Gastrocnemius medialis (tissue), 4 donors: ENCODE results near the gene CELF4. TPM values are rescaled to one million over a fixed set of nuclear protein-coding genes. Genes with fewer than 3 reads are reported as not detected.

Experiments
- ATAC-seq, 2 donors: fragments of 150-250 bp; one replicate each; pipeline ENCODE4 v1.9.1; 2016
- DNase-seq, 2 donors: peaks; one replicate each; pipeline ENCODE4 v3.0.0-alpha.2; 2019
- H3K27ac ChIP-seq, 4 donors: fragments of 200-600 bp; sonication (generic); 1 replicate in 1 of 4; 2 replicates in 3 of 4; pipeline ENCODE4 v1.5.1; 2016 to 2018; ENCODE audit warnings: mild to moderate bottlenecking in 2 of 4, moderate library complexity in 1 of 4
- H3K27me3 ChIP-seq, 3 donors: fragments of 200-600 bp; sonication (generic) in 2 of 3; 1 replicate in 1 of 3; 2 replicates in 2 of 3; pipeline versions ENCODE4 v1.5.1 to v1.6.0; 2016 to 2019; ENCODE audit warnings: mild to moderate bottlenecking in 1 of 3, moderate library complexity in 1 of 3
- H3K36me3 ChIP-seq, 2 donors: fragments of 200-600 bp; sonication (generic) in 1 of 2; one replicate each; pipeline ENCODE4 v1.5.1; 2017 to 2018
- H3K4me1 ChIP-seq, 2 donors: fragments of 200-600 bp; sonication (generic) in 1 of 2; one replicate each; pipeline ENCODE4 v1.5.1; 2016 to 2017; ENCODE audit warnings: mild to moderate bottlenecking in 2 of 2
- H3K4me3 ChIP-seq, 4 donors: fragments of 200-600 bp; sonication (generic) in 3 of 4; 1 replicate in 1 of 4; 2 replicates in 3 of 4; pipeline ENCODE4 v1.5.1; 2016 to 2019; ENCODE audit warnings: mild to moderate bottlenecking in 2 of 4
- H3K9me3 ChIP-seq, 3 donors: fragments of 200-600 bp; sonication (generic) in 2 of 3; 1 replicate in 1 of 3; 2 replicates in 2 of 3; pipeline ENCODE4 v1.5.1; 2016 to 2019
- CTCF ChIP-seq, 5 experiments: fragments of 450-650 bp in 3 of 5; fragments of 200-600 bp in 2 of 5; sonication (generic) in 2 of 5; IDR thresholded peaks in 4 of 5; conservative IDR thresholded peaks in 1 of 5; 1 replicate in 4 of 5; 2 replicates in 1 of 5; pipeline ENCODE4 v1.5.1; 2016 to 2019; ENCODE audit warnings: antibody characterized with exemption in 5 of 5, mild to moderate bottlenecking in 3 of 5, moderate library complexity in 3 of 5
- POLR2A ChIP-seq, 2 donors: fragments of 450-650 bp; IDR thresholded peaks; one replicate each; pipeline ENCODE4 v1.6.1; 2017; ENCODE audit warnings: antibody characterized with exemption in 2 of 2, mild to moderate bottlenecking in 2 of 2, moderate library complexity in 2 of 2
- in situ Hi-C, 4 donors: fragments of 200-750 bp; cut with MboI; loops; one replicate each; pipeline versions ENCODE4 v1.15.0 to v1.8.0; 2017; ENCODE audit warnings: low sequenced_read_pairs in 4 of 4
- intact Hi-C: fragments of 100-400 bp; cut with DNase I; formaldehyde crosslinking; loops from one replicate; pipeline ENCODE4 v1.15.1; 2023; ENCODE audit warnings: low total_unique reads
- total RNA-seq, 4 donors: library from RNA; depleted of rRNA; stranded (reverse); fragments of >200 nt; gene quantifications; one replicate each; pipeline versions ENCODE4 v1.1.0 to v1.2.3, GENCODE V29; 2016

Gene CELF4
- total RNA-seq, 4 donors from 2014 or later: not detected

GRCh38 chr18:37561986-37562385, 3.6 kb downstream of the CELF4 start:
- peaks cover 31 to 46% (median 36%) of the 10 kb centered on the region in 3 donors for H3K27me3 ChIP-seq
- TF ChIP-seq POLR2A (IDR thresholded peaks at IDR 0.05) (no peak), CTCF (IDR thresholded peaks at IDR 0.05 in 4 of 5, conservative IDR thresholded peaks at IDR 0.05 in 1 of 5) (no peak)

DNA sequence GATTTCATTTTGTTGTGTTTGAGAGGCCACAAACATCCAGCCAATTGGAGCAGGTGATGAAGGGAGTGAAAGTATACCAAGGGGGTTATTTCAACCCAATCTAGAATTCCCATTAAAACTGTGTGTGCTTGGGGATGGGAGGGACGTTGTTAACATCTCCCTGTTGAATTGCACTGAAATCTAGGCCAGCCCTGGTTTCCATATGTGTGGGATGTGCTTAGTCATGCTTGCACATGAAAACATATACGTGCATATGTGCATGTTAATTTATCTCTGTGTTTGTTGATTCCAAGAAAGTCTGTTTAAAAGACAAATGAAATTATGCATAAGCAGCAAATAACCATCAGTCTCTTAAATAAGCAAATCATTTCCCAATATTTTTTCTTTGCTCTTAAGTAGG, 5.6 kb downstream of the CELF4 start:
- Histone ChIP-seq H3K9me3 (no peaks in the 10 kb centered on the region), H3K27me3 (peaks cover 17 to 38% (median 32%) of the 10 kb centered on the region in 3 donors)
- intact Hi-C loops: no loop called here

More at GRCh38 chr18:37561986-37562385, 3.6 kb downstream of the CELF4 start:
- Histone ChIP-seq H3K4me1 (peaks cover 10 to 12% of the 10 kb centered on the region in 2 donors), H3K4me3 (no peak overlapping the region), H3K27ac (no peak overlapping the region), H3K9me3 (no peaks in the 10 kb centered on the region), H3K36me3 (no peaks in the 10 kb centered on the region)
- intact Hi-C loops (no loop called here), in situ Hi-C loops (no loop called here)
- DNase-seq (no peak), ATAC-seq (no peak)

DNA sequence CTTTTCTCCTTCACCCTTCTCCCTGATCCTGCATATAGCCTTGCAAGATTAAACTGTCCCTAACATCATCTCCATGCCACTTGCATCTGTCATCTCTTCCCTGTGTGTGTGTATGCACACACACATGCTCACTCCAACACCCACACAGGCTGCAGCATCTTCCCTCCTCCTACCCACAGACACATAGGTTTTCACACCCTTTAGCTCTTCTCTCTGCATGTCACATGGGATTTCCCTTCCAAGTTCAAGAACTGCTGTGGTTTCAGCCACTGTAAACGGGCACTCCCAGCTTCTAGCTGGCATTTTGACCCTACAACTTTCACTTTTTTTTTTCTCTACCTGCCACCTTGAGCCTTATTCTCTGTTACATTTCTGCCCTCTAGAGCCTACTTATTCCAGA, 6.4 kb downstream of the CELF4 start:
- peaks cover 9 to 29% (median 27%) of the 10 kb centered on the region in 3 donors for H3K27me3 ChIP-seq
- H3K4me1 ChIP-seq: no peaks in the 10 kb centered on the region
- no peak overlapping the region for H3K4me3 ChIP-seq
- no peak for TF ChIP-seq CTCF (IDR thresholded peaks at IDR 0.05 in 4 of 5, conservative IDR thresholded peaks at IDR 0.05 in 1 of 5)
- no peak for TF ChIP-seq POLR2A (IDR thresholded peaks at IDR 0.05)
- no peak for ATAC-seq
- H3K9me3 ChIP-seq: no peaks in the 10 kb centered on the region
- no peaks in the 10 kb centered on the region for H3K36me3 ChIP-seq
- DNase-seq: no peak
- in situ Hi-C loops: no loop called here
- no peak overlapping the region for H3K27ac ChIP-seq
- intact Hi-C loops: no loop called here

More for the DNA sequence above, 5.6 kb downstream of the CELF4 start:
- H3K27ac ChIP-seq: no peak overlapping the region
- TF ChIP-seq POLR2A (IDR thresholded peaks at IDR 0.05): no peak
- no peak for TF ChIP-seq CTCF (IDR thresholded peaks at IDR 0.05 in 4 of 5, conservative IDR thresholded peaks at IDR 0.05 in 1 of 5)
- H3K4me1 ChIP-seq: peaks cover under 1 to 1% of the 10 kb centered on the region in 2 donors
- DNase-seq (no peak), ATAC-seq (no peak)
- in situ Hi-C loops: no loop called here
- no peak overlapping the region for H3K4me3 ChIP-seq
- no peaks in the 10 kb centered on the region for H3K36me3 ChIP-seq

DNA sequence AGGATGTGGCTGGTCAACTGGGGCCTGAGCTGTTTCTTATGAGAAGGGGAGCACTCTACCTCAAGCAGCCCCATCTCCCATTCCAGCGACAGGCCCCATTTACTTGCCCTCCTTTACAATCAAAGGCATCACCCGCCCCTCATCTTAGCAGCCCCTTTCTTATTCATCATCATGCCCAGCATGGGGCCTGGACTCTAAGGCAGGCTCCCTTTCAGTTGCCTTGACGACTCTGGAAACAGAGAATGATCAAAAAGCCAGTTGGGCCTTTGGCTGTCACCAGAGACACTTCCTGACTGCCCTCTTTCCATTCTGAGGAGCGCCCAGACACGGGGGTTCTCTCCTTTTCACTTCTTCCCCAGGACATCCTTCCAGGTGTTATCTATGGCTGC, 11.2 kb downstream of the CELF4 start:
- TF ChIP-seq CTCF (IDR thresholded peaks at IDR 0.05 in 4 of 5, conservative IDR thresholded peaks at IDR 0.05 in 1 of 5): no peak
- TF ChIP-seq POLR2A (IDR thresholded peaks at IDR 0.05): no peak
- intact Hi-C loops: no loop called here
- H3K27me3 ChIP-seq: peaks cover 0 to 7% (median 4%) of the 10 kb centered on the region in 3 donors
- no peak overlapping the region for H3K27ac ChIP-seq
- H3K4me3 ChIP-seq: no peak overlapping the region
- H3K9me3 ChIP-seq: no peaks in the 10 kb centered on the region
- in situ Hi-C loops: no loop called here
- H3K4me1 ChIP-seq: no peaks in the 10 kb centered on the region
- H3K36me3 ChIP-seq: no peaks in the 10 kb centered on the region
- DNase-seq (no peak), ATAC-seq (no peak)
